Colon (tissue), 2 donors: Measurements from ENCODE around the gene N4BP2.

Experiments
- FAIRE-seq: peaks from 2 replicates; lab custom pipeline; 2012; peaks lifted over from hg19 to GRCh38; lab: Jason Lieb, UNC
- donor health status: control.
- donor health status: control.

Gene N4BP2

GRCh38 chr4:40152637-40153036, 96.0 kb downstream of the N4BP2 start:
- FAIRE-seq, result no peak

GRCh38 chr4:40157436-40157835, 100.8 kb downstream of the N4BP2 start:
- FAIRE-seq, result peak; percentile 5

GRCh38 chr4:40160258-40160657, 103.6 kb downstream of the N4BP2 start:
- no peak for FAIRE-seq

GRCh38 chr4:40164459-40164858, 107.8 kb downstream of the N4BP2 start:
- FAIRE-seq, result no peak

- no peak for FAIRE-seq
Measured at GRCh38 chr4:40165916-40166315, 109.3 kb downstream of the N4BP2 start.

GRCh38 chr4:40168070-40168469, 111.4 kb downstream of the N4BP2 start:
- peak; percentile 21 for FAIRE-seq

- no peak for FAIRE-seq
Measured at GRCh38 chr4:40170588-40170987, 113.9 kb downstream of the N4BP2 start.

GRCh38 chr4:40173470-40173875, 116.8 kb downstream of the N4BP2 start:
- no peak for FAIRE-seq

GRCh38 chr4:40176602-40177001, 120.0 kb downstream of the N4BP2 start:
- FAIRE-seq, result no peak

- FAIRE-seq, result no peak
Measured at GRCh38 chr4:40177591-40177990, 120.9 kb downstream of the N4BP2 start.

GRCh38 chr4:40178672-40179071, 122.0 kb downstream of the N4BP2 start:
- FAIRE-seq, result no peak

- no peak for FAIRE-seq
Measured at GRCh38 chr4:40179360-40179759, 122.7 kb downstream of the N4BP2 start.

- no peak for FAIRE-seq
Measured at GRCh38 chr4:40180356-40180755, 123.7 kb downstream of the N4BP2 start.

- no peak for FAIRE-seq
Measured at GRCh38 chr4:40182001-40182400, 125.4 kb downstream of the N4BP2 start.

- no peak for FAIRE-seq
Measured at GRCh38 chr4:40182954-40183353, 126.3 kb downstream of the N4BP2 start.

- FAIRE-seq, result no peak
Measured at GRCh38 chr4:40183615-40184411, 127.2 kb downstream of the N4BP2 start.

GRCh38 chr4:40185830-40186664, 129.4 kb downstream of the N4BP2 start:
- FAIRE-seq, result no peak

- FAIRE-seq, result no peak
Measured at GRCh38 chr4:40186665-40187014, 130.0 kb downstream of the N4BP2 start.

- no peak for FAIRE-seq
Measured at GRCh38 chr4:40187386-40187906, 130.8 kb downstream of the N4BP2 start.

- no peak for FAIRE-seq
Measured at GRCh38 chr4:40190019-40190418, 133.4 kb downstream of the N4BP2 start.

GRCh38 chr4:40190465-40190864, 133.8 kb downstream of the N4BP2 start:
- no peak for FAIRE-seq

- no peak for FAIRE-seq
Measured at GRCh38 chr4:40190880-40191815, 134.5 kb downstream of the N4BP2 start.
